ENCODE measurements around the gene C17orf114.

C17orf114 gene

GRCh38 chr17:4823373-4824089, 21.4 kb upstream of the C17orf114 start:
- no peak for DNase-seq (ENCODE audit: low read depth)
- H3K4me3 ChIP-seq (ENCODE audit: low read length): no peak overlapping the region
- TF ChIP-seq CTCF (conservative IDR thresholded peaks at IDR 0.05; ENCODE audit: low read depth, low read length): no peak

- no peak for TF ChIP-seq CTCF (conservative IDR thresholded peaks at IDR 0.05; ENCODE audit: low read depth, low read length)
- DNase-seq (ENCODE audit: low read depth): no peak
- H3K4me3 ChIP-seq (ENCODE audit: low read length): no peak overlapping the region
These were observed 20.7 kb upstream of the C17orf114 start for GRCh38 chr17:4822835-4823234.

- no peak for TF ChIP-seq CTCF (conservative IDR thresholded peaks at IDR 0.05; ENCODE audit: low read depth, low read length)
- H3K4me3 ChIP-seq (ENCODE audit: low read length): no peak overlapping the region
- DNase-seq (ENCODE audit: low read depth): no peak
These were observed 16.1 kb upstream of the C17orf114 start for GRCh38 chr17:4818276-4818675.

GRCh38 chr17:4816826-4817225, 14.7 kb upstream of the C17orf114 start:
- no peak for TF ChIP-seq CTCF (conservative IDR thresholded peaks at IDR 0.05; ENCODE audit: low read depth, low read length)
- H3K4me3 ChIP-seq (ENCODE audit: low read length): no peak overlapping the region
- DNase-seq (ENCODE audit: low read depth): no peak

- H3K4me3 ChIP-seq (ENCODE audit: low read length): no peak overlapping the region
- TF ChIP-seq CTCF (conservative IDR thresholded peaks at IDR 0.05; ENCODE audit: low read depth, low read length): no peak
- DNase-seq (ENCODE audit: low read depth): no peak
These were observed 13.0 kb upstream of the C17orf114 start for GRCh38 chr17:4815043-4815675.

- no peak for DNase-seq (ENCODE audit: low read depth)
- TF ChIP-seq CTCF (conservative IDR thresholded peaks at IDR 0.05; ENCODE audit: low read depth, low read length): no peak
- no peak overlapping the region for H3K4me3 ChIP-seq (ENCODE audit: low read length)
These were observed 10.6 kb upstream of the C17orf114 start for GRCh38 chr17:4812690-4813089.

GRCh38 chr17:4811471-4811870, 9.3 kb upstream of the C17orf114 start:
- TF ChIP-seq CTCF (conservative IDR thresholded peaks at IDR 0.05; ENCODE audit: low read depth, low read length): no peak

More at GRCh38 chr17:4811471-4811870, 9.3 kb upstream of the C17orf114 start:
- DNase-seq (ENCODE audit: low read depth): no peak
- H3K4me3 ChIP-seq (ENCODE audit: low read length): no peak overlapping the region
